Measurements from ENCODE around the gene HDAC2. TPM values are rescaled to one million over a fixed set of nuclear protein-coding genes. Genes with fewer than 3 reads are reported as not detected.

Gene HDAC2
- total RNA-seq, 1 experiment from 2014 or later: 321 TPM

GRCh38 chr6:113903666-113904330 is 67.2 kb downstream of the HDAC2 start (continued):
- TF ChIP-seq KAT7 (CRISPR knock-in tag; IDR thresholded peaks at IDR 0.05; ENCODE audit: borderline replicate concordance) (no peak), TEAD1 (CRISPR knock-in tag; IDR thresholded peaks at IDR 0.05) (no peak), ATF1 (CRISPR knock-in tag; IDR thresholded peaks at IDR 0.05) (no peak)

GRCh38 chr6:113901482-113901881 is 69.5 kb downstream of the HDAC2 start:
- Mint-ChIP-seq H3K27ac (no peak overlapping the region), H3K36me3 (no peaks in the 10 kb centered on the region), H3K9me3 (peaks cover 5% of the 10 kb centered on the region; the same call in 1 of the 2 replicates), H3K4me3 (no peak overlapping the region), H3K4me1 (peaks cover 7% of the 10 kb centered on the region; the same call in 1 of the 2 replicates), H3K27me3 (ENCODE audit: low read depth) (no peaks in the 10 kb centered on the region; the same call in 1 of the 2 replicates)
- DNase-seq (ENCODE audit: low spot score): no peak
- CTCF ChIA-PET: interaction anchor here (1.9 kb wide), 1 partner anchor 22 kb away, joined by 4 read pairs; no protein-coding TSS in a partner anchor
- POLR2A ChIA-PET: interaction anchor here (0.7 kb wide), 1 partner anchor 539 kb away, joined by 3 read pairs; no protein-coding TSS in a partner anchor
- no peak for ATAC-seq
- TF ChIP-seq AR (CRISPR knock-in tag; IDR thresholded peaks at IDR 0.05): no peak

GRCh38 chr6:113894712-113895674 is 76.0 kb downstream of the HDAC2 start:
- ChIA-PET CTCF (interaction anchor here (0.9 kb wide), 1 partner anchor 14 kb away, joined by 4 read pairs; no protein-coding TSS in a partner anchor), POLR2A (interaction anchor here (0.6 kb wide), 1 partner anchor 176 kb away, joined by 4 read pairs; no protein-coding TSS in a partner anchor)
- peaks cover 17% of the 10 kb centered on the region for H3K9me3 Mint-ChIP-seq
- no peaks in the 10 kb centered on the region for H3K36me3 Mint-ChIP-seq
- H3K4me3 Mint-ChIP-seq: no peak overlapping the region
- DNase-seq (ENCODE audit: low spot score): no peak
- TF ChIP-seq ATF2 (CRISPR knock-in tag; IDR thresholded peaks at IDR 0.05; ENCODE audit: borderline replicate concordance, low read depth) (no peak), JAZF1 (CRISPR knock-in tag; IDR thresholded peaks at IDR 0.05) (no peak), USF2 (CRISPR knock-in tag; IDR thresholded peaks at IDR 0.05) (no peak), CDX4 (CRISPR knock-in tag; IDR thresholded peaks at IDR 0.05; ENCODE audit: borderline replicate concordance) (no peak), ATF3 (CRISPR knock-in tag; conservative IDR thresholded peaks at IDR 0.05) (no peak)
- no peaks in the 10 kb centered on the region for H3K27me3 Mint-ChIP-seq (ENCODE audit: low read depth)
- H3K27ac Mint-ChIP-seq: no peak overlapping the region
- no peak for ATAC-seq
- H3K4me1 Mint-ChIP-seq: no peaks in the 10 kb centered on the region

- Mint-ChIP-seq H3K4me1 (no peaks in the 10 kb centered on the region), H3K4me3 (no peak overlapping the region), H3K9me3 (peaks cover 17% of the 10 kb centered on the region), H3K27ac (no peak overlapping the region), H3K27me3 (ENCODE audit: low read depth) (no peaks in the 10 kb centered on the region), H3K36me3 (no peaks in the 10 kb centered on the region)
- ATAC-seq (no peak), DNase-seq (ENCODE audit: low spot score) (no peak)
- ChIA-PET CTCF (no interaction called here), POLR2A (interaction anchor here (0.8 kb wide), 1 partner anchor 309 kb away, joined by 3 read pairs; no protein-coding TSS in a partner anchor)
- TF ChIP-seq E2F1 (CRISPR knock-in tag; IDR thresholded peaks at IDR 0.05) (no peak), AR (CRISPR knock-in tag; IDR thresholded peaks at IDR 0.05) (no peak), TCF7 (CRISPR knock-in tag; IDR thresholded peaks at IDR 0.05; ENCODE audit: low read depth) (no peak), ZNF138 (CRISPR knock-in tag; conservative IDR thresholded peaks at IDR 0.05) (no peak)
These were observed 77.1 kb downstream of the HDAC2 start for GRCh38 chr6:113893866-113894265.

All from WTC11 (cell line).